ENCODE measurements around the gene RAB22A.

RAB22A gene

GRCh38 chr20:58416835-58417234, 107.3 kb downstream of the RAB22A start:
- no peak for DNase-seq

Measured in NCI-H748 treated with DMSO at 0.1 percent for 48 hours (cell line).